H1 (cell line): ENCODE results near the gene GALE. TPM values are rescaled to one million over a fixed set of nuclear protein-coding genes. Genes with fewer than 3 reads are reported as not detected.

Source experiments
- CTCF ChIA-PET: fragments of 300-600 bp; sonication (Branson Sonifier 250); formaldehyde crosslinking; loops from one replicate; lab custom pipeline; 2021; ENCODE audit not compliant: partially characterized antibody; lab: Charles Lee
- POLR2A ChIA-PET: fragments of 300-600 bp; sonication (Branson Sonifier 250); formaldehyde crosslinking; loops from one replicate; lab custom pipeline; 2021; ENCODE audit warnings: inconsistent platforms; ENCODE audit not compliant: partially characterized antibody; lab: Charles Lee
- DNase-seq, 2 experiments: peaks; one replicate each; pipeline versions ENCODE4 v3.0.0 to v3.0.0-alpha.2; 2010 to 2022; ENCODE audit warnings: low spot score in 2 of 2, low read depth in 1 of 2, mixed read lengths in 1 of 2
- FAIRE-seq: peaks from 2 replicates; lab custom pipeline; 2011; peaks lifted over from hg19 to GRCh38; lab: Jason Lieb, UNC
- H2AFZ ChIP-seq: 2 replicates; pipeline ENCODE4 v1.8.1; 2012; ENCODE audit warnings: low read length, inconsistent platforms
- H2AK5ac ChIP-seq: 2 replicates; pipeline ENCODE4 v1.6.1; 2013; ENCODE audit warnings: low read depth, low read length
- H2BK120ac ChIP-seq: replicated peaks from 2 replicates; pipeline ENCODE3; 2013; ENCODE audit warnings: low read depth, low read length, inconsistent platforms
- H2BK12ac ChIP-seq: 2 replicates; pipeline ENCODE4 v1.6.1; 2013; ENCODE audit warnings: low read depth, low read length
- H2BK15ac ChIP-seq: 2 replicates; pipeline ENCODE4 v1.6.1; 2013; ENCODE audit warnings: low read length
- H2BK20ac ChIP-seq: 2 replicates; pipeline ENCODE4 v1.6.1; 2013; ENCODE audit warnings: low read length
- H2BK5ac ChIP-seq: 2 replicates; pipeline ENCODE4 v1.6.1; 2013; ENCODE audit warnings: low read depth, low read length
- H3K14ac ChIP-seq: 2 replicates; pipeline ENCODE4 v1.6.1; 2013; ENCODE audit warnings: inconsistent platforms; ENCODE audit not compliant: insufficient read length
- H3K18ac ChIP-seq: 2 replicates; pipeline ENCODE4 v1.6.1; 2013; ENCODE audit warnings: low read length; ENCODE audit errors: extremely low read depth
- H3K23ac ChIP-seq: 2 replicates; pipeline ENCODE4 v1.6.1; 2013; ENCODE audit warnings: inconsistent platforms; ENCODE audit not compliant: insufficient read length
- H3K23me2 ChIP-seq: 2 replicates; pipeline ENCODE4 v1.6.1; 2013; ENCODE audit warnings: low read depth, low read length
- H3K27ac ChIP-seq: 2 replicates; pipeline ENCODE4 v1.6.1; 2011; ENCODE audit warnings: low read depth, low read length, inconsistent platforms
- H3K27me3 ChIP-seq, 4 experiments: replicated peaks in 1 of 4; 1 replicate in 1 of 4; 2 replicates in 3 of 4; pipeline versions ENCODE4 v1.6.1 to v1.8.1; 2011 to 2013; ENCODE audit warnings: low read length in 3 of 4, mild to moderate bottlenecking in 3 of 4, inconsistent platforms in 2 of 4, mixed read lengths in 2 of 4, moderate library complexity in 1 of 4; ENCODE audit not compliant: control insufficient read depth in 3 of 4, insufficient read depth in 3 of 4; ENCODE audit errors: extremely low read depth in 1 of 4
- H3K36me3 ChIP-seq, 4 experiments: 2 replicates each; pipeline versions ENCODE4 v1.6.1 to v1.8.1; 2011 to 2013; ENCODE audit warnings: mild to moderate bottlenecking in 4 of 4, low read length in 3 of 4, moderate library complexity in 2 of 4, control low read depth in 1 of 4, inconsistent platforms in 1 of 4; ENCODE audit not compliant: insufficient read depth in 4 of 4, control insufficient read depth in 2 of 4
- H3K4ac ChIP-seq: replicated peaks from 2 replicates; pipeline ENCODE3; 2013; ENCODE audit warnings: low read length, low read depth, mixed read lengths, inconsistent platforms; ENCODE audit not compliant: insufficient read length
- H3K4me1 ChIP-seq, 4 experiments: replicated peaks in 1 of 4; 1 replicate in 1 of 4; 2 replicates in 3 of 4; pipeline versions ENCODE4 v1.6.1 to v1.8.1; 2011 to 2013; ENCODE audit warnings: low read length in 3 of 4, inconsistent platforms in 2 of 4, mixed read lengths in 1 of 4; ENCODE audit not compliant: insufficient read depth in 4 of 4, control insufficient read depth in 3 of 4
- H3K4me2 ChIP-seq, 2 experiments: 2 replicates each; pipeline versions ENCODE4 v1.6.1 to v1.8.1; 2011 to 2013; ENCODE audit warnings: low read depth in 2 of 2, low read length in 2 of 2, control low read depth in 1 of 2, inconsistent platforms in 1 of 2, mild to moderate bottlenecking in 1 of 2; ENCODE audit not compliant: insufficient read depth in 1 of 2
- H3K4me3 ChIP-seq, 4 experiments: fragments of 200-600, 300-600 bp in 1 of 4; sonication (generic), shearing (Covaris generic), sonication (Bioruptor Twin) in 1 of 4; 2 replicates each; pipeline versions ENCODE4 v1.5.1 to v1.8.1; 2011 to 2016; ENCODE audit warnings: low read length in 4 of 4, low read depth in 3 of 4, control low read depth in 2 of 4, inconsistent platforms in 2 of 4, mild to moderate bottlenecking in 2 of 4, mixed read lengths in 1 of 4, moderate library complexity in 1 of 4; ENCODE audit not compliant: insufficient read depth in 2 of 4; ENCODE audit errors: extremely low read depth in 1 of 4
- H3K56ac ChIP-seq: replicated peaks from 2 replicates; pipeline ENCODE3; 2013; ENCODE audit warnings: low read depth, mild to moderate bottlenecking, mixed read lengths, low read length, inconsistent platforms; ENCODE audit not compliant: insufficient read length
- H3K79me1 ChIP-seq: 2 replicates; pipeline ENCODE4 v1.6.1; 2013; ENCODE audit warnings: low read depth, low read length, control low read depth
- H3K79me2 ChIP-seq, 2 experiments: 2 replicates each; pipeline versions ENCODE4 v1.6.1 to v1.8.1; 2012 to 2013; ENCODE audit warnings: low read length in 2 of 2, mild to moderate bottlenecking in 2 of 2, inconsistent platforms in 1 of 2; ENCODE audit not compliant: insufficient read depth in 2 of 2, control insufficient read depth in 1 of 2
- H3K9ac ChIP-seq, 4 experiments: replicated peaks in 1 of 4; 1 replicate in 1 of 4; 2 replicates in 3 of 4; pipeline versions ENCODE4 v1.6.1 to v1.8.1; 2011 to 2013; ENCODE audit warnings: low read depth in 3 of 4, low read length in 3 of 4, control low read depth in 2 of 4, mild to moderate bottlenecking in 2 of 4, moderate library complexity in 2 of 4, inconsistent platforms in 1 of 4; ENCODE audit errors: extremely low read depth in 1 of 4
- H3K9me3 ChIP-seq, 2 experiments: 2 replicates each; pipeline versions ENCODE4 v1.6.1 to v1.8.1; 2012 to 2013; ENCODE audit warnings: mild to moderate bottlenecking in 2 of 2, moderate library complexity in 2 of 2, control low read depth in 1 of 2, inconsistent platforms in 1 of 2, low read depth in 1 of 2, low read length in 1 of 2, mixed read lengths in 1 of 2; ENCODE audit not compliant: insufficient read depth in 2 of 2
- H4K20me1 ChIP-seq, 2 experiments: replicated peaks in 1 of 2; 2 replicates each; pipeline versions ENCODE3 to v1.8.1; 2011 to 2013; ENCODE audit warnings: inconsistent platforms in 2 of 2, low read length in 2 of 2, mild to moderate bottlenecking in 1 of 2; ENCODE audit not compliant: insufficient read depth in 2 of 2, control insufficient read depth in 1 of 2
- H4K5ac ChIP-seq: 2 replicates; pipeline ENCODE4 v1.6.1; 2013; ENCODE audit warnings: low read length, low read depth, mixed read lengths, inconsistent platforms; ENCODE audit not compliant: insufficient read length
- H4K8ac ChIP-seq: 2 replicates; pipeline ENCODE4 v1.8.0; 2013; ENCODE audit warnings: mild to moderate bottlenecking, moderate library complexity, low read length, inconsistent platforms; ENCODE audit not compliant: insufficient read depth; ENCODE audit errors: extremely low read depth
- H4K91ac ChIP-seq: replicated peaks from 2 replicates; pipeline ENCODE3; 2013; ENCODE audit warnings: low read length, mixed read lengths, inconsistent platforms; ENCODE audit not compliant: insufficient read length
- BCL11A ChIP-seq, 2 experiments: IDR thresholded peaks; one replicate each; pipeline ENCODE4 v1.6.1; 2011; ENCODE audit warnings: low read depth in 2 of 2, low read length in 2 of 2, mild to moderate bottlenecking in 2 of 2
- EGR1 ChIP-seq: IDR thresholded peaks from 2 replicates; pipeline ENCODE4 v1.6.1; 2011; ENCODE audit warnings: low read depth, low read length, borderline replicate concordance
- JUND ChIP-seq: IDR thresholded peaks from 2 replicates; pipeline ENCODE4 v1.6.1; 2011; ENCODE audit warnings: mild to moderate bottlenecking, improper control_type of control experiment, low read length
- KDM5A ChIP-seq: fragments of 200-600 bp; IDR thresholded peaks from 2 replicates; pipeline ENCODE4 v1.7.1; 2012; ENCODE audit warnings: mild to moderate bottlenecking, low read length, inconsistent platforms, mixed read lengths
- NRF1 ChIP-seq: IDR thresholded peaks from 2 replicates; pipeline ENCODE4 v1.6.1; 2011; ENCODE audit warnings: mild to moderate bottlenecking, low read depth, low read length, improper control_type of control experiment
- RNF2 ChIP-seq: fragments of 200-900, 300-1000 bp; sonication (generic); IDR thresholded peaks from 2 replicates; pipeline ENCODE4 v1.7.1; 2016; ENCODE audit warnings: borderline replicate concordance, low read depth, mild to moderate bottlenecking, antibody characterized with exemption, low read length; ENCODE audit not compliant: poor library complexity, severe bottlenecking; ENCODE audit errors: missing control alignments
- SP4 ChIP-seq: IDR thresholded peaks from 2 replicates; pipeline ENCODE4 v1.6.1; 2012; ENCODE audit warnings: low read length, inconsistent platforms
- TCF12 ChIP-seq: IDR thresholded peaks from 2 replicates; pipeline ENCODE4 v1.6.1; 2011; ENCODE audit warnings: low read depth, mild to moderate bottlenecking, low read length
- TEAD4 ChIP-seq: IDR thresholded peaks from 2 replicates; pipeline ENCODE4 v1.6.1; 2012; ENCODE audit warnings: low read depth, low read length, inconsistent platforms, mixed read lengths
- YY1 ChIP-seq: IDR thresholded peaks from 2 replicates; pipeline ENCODE4 v1.6.1; 2011; ENCODE audit warnings: low read depth, mild to moderate bottlenecking, low read length
- WGBS, 2 experiments: shearing (Covaris generic) in 1 of 2; methylation state at CpG; one replicate each; pipeline versions ENCODE4 v1.1.6 to v1.1.7; 2013 to 2015; ENCODE audit warnings: low lambda C conversion rate in 2 of 2, mixed read lengths in 2 of 2, inconsistent platforms in 1 of 2, low coverage in 1 of 2, missing lambda C conversion rate in 1 of 2; ENCODE audit not compliant: insufficient replicate concordance in 2 of 2, insufficient coverage in 1 of 2, insufficient read length in 1 of 2; ENCODE audit errors: extremely low coverage in 1 of 2, missing lambda C conversion rate in 1 of 2; 5-methylcytosine and 5-hydroxymethylcytosine counted together
- polyA plus RNA-seq, 7 experiments: library from polyadenylated mRNA; depleted of rRNA in 3 of 7; stranded (reverse) in 5 of 7; unstranded in 2 of 7; fragments of >200 nt in 5 of 7; fragments of 200-250 nt in 2 of 7; gene quantifications; 1 replicate in 5 of 7; 2 replicates in 1 of 7; 4 replicates in 1 of 7; pipeline versions ENCODE4 v1.2.1 to v1.2.3, GENCODE V29; 2011 to 2013; ENCODE audit warnings: missing spikeins in 2 of 7, mixed read lengths in 2 of 7
- total RNA-seq: library from RNA; stranded (reverse); fragmentation: NEBNext Ultra II Directional; extraction: Animal tissue kit (Norgen Biotek cat#: 25700); gene quantifications from 2 replicates; pipeline ENCODE4 v1.2.1, GENCODE V29; 2021

Gene GALE
- total and polyA plus RNA-seq, 2 of the 8 experiments (the other 6 are each of a cell fraction or from before 2014, with no cell fraction given): 26.0 to 33.9 TPM

DNA sequence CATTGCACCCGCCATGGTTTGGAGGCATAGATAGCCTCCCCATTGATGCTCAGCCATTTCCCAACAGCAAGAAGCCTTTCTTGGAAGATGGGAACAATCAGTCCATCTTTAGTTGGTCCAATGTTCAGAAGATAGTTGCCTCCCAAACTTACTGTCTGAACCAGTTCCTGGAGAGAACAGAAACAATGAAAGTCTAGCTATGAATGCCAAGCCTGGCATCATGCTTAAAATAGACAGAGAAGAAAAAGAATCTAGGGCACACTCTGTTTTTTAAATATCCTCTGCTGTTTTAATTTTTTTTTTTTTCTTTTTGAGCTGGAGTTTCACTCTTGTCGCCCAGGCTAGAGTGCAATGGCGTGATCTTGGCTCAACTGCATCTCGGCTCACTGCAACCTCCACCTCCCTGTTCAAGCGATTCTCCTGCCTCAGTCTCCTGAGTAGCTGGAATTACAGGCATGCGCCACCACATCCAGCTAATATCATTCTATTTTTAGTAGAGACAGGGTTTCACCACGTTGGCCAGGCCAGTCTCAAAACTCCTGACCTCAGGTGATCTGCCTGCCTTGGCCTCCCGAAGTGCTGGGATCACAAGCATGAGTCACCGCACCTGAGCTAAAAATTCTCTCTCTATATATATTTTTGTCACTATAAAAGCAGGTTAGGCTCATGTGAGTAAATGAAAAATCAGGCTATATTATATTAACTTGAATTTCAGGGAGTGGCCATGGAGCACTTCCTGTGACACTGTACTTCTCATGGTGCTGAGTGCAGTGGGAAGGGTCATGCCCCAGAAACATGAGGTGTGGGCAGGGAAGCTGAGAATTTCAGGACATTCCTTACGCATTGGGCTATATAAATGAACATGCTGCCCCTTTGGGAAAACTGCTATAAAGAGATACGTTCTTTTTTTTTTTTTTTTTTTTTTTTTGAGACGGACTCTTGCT lies 48.4 kb upstream of the GALE start:
- no peak overlapping the region for H4K91ac ChIP-seq
- H2BK20ac ChIP-seq: no peak overlapping the region
- POLR2A ChIA-PET: interaction anchor here (0.6 kb wide), 1 partner anchor 110 kb away, joined by 3 read pairs; no protein-coding TSS in a partner anchor
- no peaks in the 10 kb centered on the region for H3K79me2 ChIP-seq
- H3K4ac ChIP-seq: no peak overlapping the region
- no peak overlapping the region for H2BK120ac ChIP-seq
- no peaks in the 10 kb centered on the region for H3K4me1 ChIP-seq
- H2BK12ac ChIP-seq: no peak overlapping the region
- TF ChIP-seq NRF1: no peak
- no peak for TF ChIP-seq KDM5A
- TF ChIP-seq TCF12: no peak
- no peak for TF ChIP-seq EGR1
- TF ChIP-seq YY1: no peak
- TF ChIP-seq TEAD4: no peak
- no peak for TF ChIP-seq BCL11A (IDR thresholded peaks at IDR 0.05; ENCODE audit: low read depth in 2 of 2, low read length in 2 of 2)
- TF ChIP-seq RNF2: no peak
- no peak for TF ChIP-seq JUND
- no peak for TF ChIP-seq SP4
- TF ChIP-seq, all 59 proteins: peak for 0
- H3K4me3 ChIP-seq: no peak overlapping the region
- no peak overlapping the region for H3K27ac ChIP-seq
- H3K23me2 ChIP-seq: no peaks in the 10 kb centered on the region
- H2BK15ac ChIP-seq: no peak overlapping the region
- 85% methylated on average over 10 of the region's 12 CpGs; no CpG with 5 or more reads in 1 of the 2 experiments for WGBS, 2 experiments
- no peak overlapping the region for H4K8ac ChIP-seq
- DNase-seq (no peak), FAIRE-seq (no peak)
- H3K4me2 ChIP-seq: no peak overlapping the region
- no peak overlapping the region for H3K18ac ChIP-seq
- H2BK5ac ChIP-seq: no peak overlapping the region
- peaks cover 0 to 6% of the 10 kb centered on the region in 2 experiments; a peak in 1 of 4 replicates for H3K9me3 ChIP-seq
- H4K20me1 ChIP-seq: no peaks in the 10 kb centered on the region
- H3K79me1 ChIP-seq: no peaks in the 10 kb centered on the region
- no peaks in the 10 kb centered on the region for H3K27me3 ChIP-seq
- no peak overlapping the region for H4K5ac ChIP-seq
- no peak overlapping the region for H2AFZ ChIP-seq
- H3K36me3 ChIP-seq: peaks cover 0 to 2% (median 0%) of the 10 kb centered on the region in 4 experiments; a peak in 2 of 8 replicates
- CTCF ChIA-PET: interaction anchor here (0.6 to 1.8 kb wide), 5 partner anchors 25 to 396 kb away, joined by 3 to 4 read pairs (median 3); no protein-coding TSS in a partner anchor
- H3K14ac ChIP-seq: no peak overlapping the region
- no peak overlapping the region for H3K23ac ChIP-seq
- no peak overlapping the region for H2AK5ac ChIP-seq
- H3K56ac ChIP-seq: no peak overlapping the region
- H3K9ac ChIP-seq: no peak overlapping the region
